ENCODE measurements around the gene BZW1. TPM values are rescaled to one million over a fixed set of nuclear protein-coding genes. Genes with fewer than 3 reads are reported as not detected.

The BZW1 gene
- total RNA-seq, 1 experiment from 2014 or later, result 300 TPM

- Histone ChIP-seq H3K4me1 (replicated peaks; ENCODE audit: insufficient read depth) (peaks cover 58% of the 10 kb centered on the region), H3K4me3 (no peak overlapping the region), H3F3A (ENCODE audit: insufficient read depth, low read depth) (peaks cover 43% of the 10 kb centered on the region), H3K4me2 (peak overlapping the region; percentile 75), H4K20me1 (ENCODE audit: insufficient read depth) (no peaks in the 10 kb centered on the region), H2AFZ (no peak overlapping the region), H3K27me3 (ENCODE audit: insufficient read depth, low read depth) (no peaks in the 10 kb centered on the region), H3K79me2 (ENCODE audit: low read depth) (no peaks in the 10 kb centered on the region), H3K36me3 (ENCODE audit: low read depth) (no peaks in the 10 kb centered on the region), H3K9me3 (ENCODE audit: insufficient read depth, low read depth) (no peaks in the 10 kb centered on the region), H3K27ac (peak overlapping the region; percentile 94), H3K9me2 (ENCODE audit: insufficient read depth) (no peaks in the 10 kb centered on the region)
- TF ChIP-seq CTCF (conservative IDR thresholded peaks at IDR 0.05), result no peak
- TF ChIP-seq EZH2 (IDR thresholded peaks at IDR 0.05; ENCODE audit: low read depth), result no peak
- DNase-seq, result no peak
- ChIA-PET POLR2A (ENCODE audit: unreplicated experiment) (no interaction called here), CTCF (interaction anchor here (0.6 to 0.7 kb wide), 4 partner anchors 10 to 54 kb away, joined by 3 to 4 read pairs (median 3); no protein-coding TSS in a partner anchor)
- no TSS peak for BruUV-seq (replicated peaks)
- intact Hi-C loops (cut with micrococcal nuclease; ENCODE audit: unreplicated experiment), result no loop called here
Measured at GRCh38 chr2:200767111-200767885, 44.4 kb upstream of the BZW1 start.

- Histone ChIP-seq H3K9me2 (ENCODE audit: insufficient read depth) (no peaks in the 10 kb centered on the region), H2AFZ (no peak overlapping the region), H3K79me2 (ENCODE audit: low read depth) (no peaks in the 10 kb centered on the region), H3K27ac (no peak overlapping the region), H4K20me1 (ENCODE audit: insufficient read depth) (no peaks in the 10 kb centered on the region), H3K4me3 (no peak overlapping the region), H3K4me1 (replicated peaks; ENCODE audit: insufficient read depth) (peaks cover 30% of the 10 kb centered on the region), H3F3A (ENCODE audit: insufficient read depth, low read depth) (peaks cover 14% of the 10 kb centered on the region), H3K36me3 (ENCODE audit: low read depth) (no peaks in the 10 kb centered on the region), H3K9me3 (ENCODE audit: insufficient read depth, low read depth) (no peaks in the 10 kb centered on the region; the same call in 1 of the 2 replicates), H3K4me2 (no peak overlapping the region), H3K27me3 (ENCODE audit: insufficient read depth, low read depth) (no peaks in the 10 kb centered on the region)
- no TSS peak for BruUV-seq (replicated peaks)
- DNase-seq, result no peak
- ChIA-PET POLR2A (ENCODE audit: unreplicated experiment) (no interaction called here), CTCF (interaction anchor here (0.7 kb wide), 1 partner anchor 91 kb away, joined by 3 read pairs; no protein-coding TSS in a partner anchor)
- intact Hi-C loops (cut with micrococcal nuclease; ENCODE audit: unreplicated experiment), result no loop called here
- no peak for TF ChIP-seq EZH2 (IDR thresholded peaks at IDR 0.05; ENCODE audit: low read depth)
- TF ChIP-seq CTCF (conservative IDR thresholded peaks at IDR 0.05), result no peak
Measured at GRCh38 chr2:200770847-200771246, 40.9 kb upstream of the BZW1 start.

GRCh38 chr2:200772620-200773019 is 39.1 kb upstream of the BZW1 start:
- Histone ChIP-seq H3K36me3 (ENCODE audit: low read depth) (no peaks in the 10 kb centered on the region), H3K4me2 (no peak overlapping the region), H3K27ac (no peak overlapping the region), H3F3A (ENCODE audit: insufficient read depth, low read depth) (no peaks in the 10 kb centered on the region), H3K9me2 (ENCODE audit: insufficient read depth) (no peaks in the 10 kb centered on the region), H3K9me3 (ENCODE audit: insufficient read depth, low read depth) (no peaks in the 10 kb centered on the region; the same call in 1 of the 2 replicates), H3K79me2 (ENCODE audit: low read depth) (no peaks in the 10 kb centered on the region), H2AFZ (no peak overlapping the region), H4K20me1 (ENCODE audit: insufficient read depth) (no peaks in the 10 kb centered on the region), H3K27me3 (ENCODE audit: insufficient read depth, low read depth) (no peaks in the 10 kb centered on the region), H3K4me3 (no peak overlapping the region), H3K4me1 (replicated peaks; ENCODE audit: insufficient read depth) (peaks cover 27% of the 10 kb centered on the region)
- intact Hi-C loops (cut with micrococcal nuclease; ENCODE audit: unreplicated experiment), result no loop called here
- TF ChIP-seq EZH2 (IDR thresholded peaks at IDR 0.05; ENCODE audit: low read depth) (no peak), CTCF (conservative IDR thresholded peaks at IDR 0.05) (no peak)
- CTCF ChIA-PET, result no interaction called here
- no peak for DNase-seq
- no TSS peak for BruUV-seq (replicated peaks)
- POLR2A ChIA-PET (ENCODE audit: unreplicated experiment), result no interaction called here
